K562 (cell line): Measurements from ENCODE around the gene NEMP1. TPM values are rescaled to one million over a fixed set of nuclear protein-coding genes. Genes with fewer than 3 reads are reported as not detected.

ENCODE experiments used
- ATAC-seq: fragments of 200-7000 bp; cut with Tn5 transposase; 3 replicates; pipeline ENCODE4 v1.9.1; 2020; ENCODE audit warnings: moderate library complexity
- BruUV-seq: library from RNA; stranded (reverse); fragments of 400-500 nt; replicated peaks from 2 replicates; lab custom pipeline; 2021; lab: Mats Ljungman, UMichigan
- CTCF ChIA-PET: fragments of 300-600 bp; formaldehyde crosslinking; extraction: SDS; loops from one replicate; lab custom pipeline; 2021; ENCODE audit warnings: low intra/inter-chr PET ratio; lab: Yijun Ruan, JAX
- POLR2A ChIA-PET: fragments of 300-600, 350-650 bp; sonication (Branson Sonifier 250); formaldehyde crosslinking; extraction: SDS; loops from one replicate; lab custom pipeline; 2021; ENCODE audit warnings: antibody characterized with exemption, inconsistent platforms; lab: Yijun Ruan, JAX
- DNase-seq, 4 experiments: peaks; one replicate each; pipeline versions ENCODE4 v3.0.0 to v3.0.0-alpha.2; 2011 to 2018; ENCODE audit warnings: low spot score in 3 of 4, mixed read lengths in 3 of 4; ENCODE audit errors: extremely low read depth in 1 of 4
- FAIRE-seq: peaks from 2 replicates; lab custom pipeline; 2011; peaks lifted over from hg19 to GRCh38; lab: Jason Lieb, UNC
- H2AFZ ChIP-seq: 2 replicates; pipeline ENCODE4 v1.6.0; 2011; ENCODE audit warnings: low read depth, low read length, control low read depth, inconsistent platforms
- H3K27ac ChIP-seq: fragments of 200-600 bp; 3 replicates; pipeline ENCODE4 v1.8.0; 2011; ENCODE audit warnings: low read depth, mild to moderate bottlenecking, control low read depth, inconsistent platforms, low read length, moderate library complexity, mixed read lengths; ENCODE audit errors: extremely low read depth
- H3K27me3 ChIP-seq, 2 experiments: fragments of 300-600 bp in 1 of 2; 2 replicates in 1 of 2; 3 replicates in 1 of 2; pipeline versions ENCODE4 v1.6.0 to v1.8.0; 2011; ENCODE audit warnings: inconsistent platforms in 2 of 2, low read length in 2 of 2, mild to moderate bottlenecking in 1 of 2, mixed read lengths in 1 of 2, moderate library complexity in 1 of 2; ENCODE audit not compliant: control insufficient read depth in 2 of 2, insufficient read depth in 2 of 2
- H3K36me3 ChIP-seq: fragments of 300-600 bp; 3 replicates; pipeline ENCODE4 v1.8.0; 2011; ENCODE audit warnings: mild to moderate bottlenecking, low read length, inconsistent platforms; ENCODE audit not compliant: control insufficient read depth, insufficient read depth
- H3K4me1 ChIP-seq, 2 experiments: fragments of 200-600 bp in 1 of 2; replicated peaks in 1 of 2; 2 replicates in 1 of 2; 3 replicates in 1 of 2; pipeline versions ENCODE4 v1.5.1 to v1.8.0; 2011; ENCODE audit warnings: inconsistent platforms in 2 of 2, low read length in 2 of 2, mild to moderate bottlenecking in 1 of 2, mixed read lengths in 1 of 2, moderate library complexity in 1 of 2; ENCODE audit not compliant: control insufficient read depth in 2 of 2, insufficient read depth in 2 of 2
- H3K4me2 ChIP-seq: 2 replicates; pipeline ENCODE4 v1.6.1; 2011; ENCODE audit warnings: low read length, control low read depth, inconsistent platforms, mixed read lengths; ENCODE audit not compliant: insufficient read depth
- H3K4me3 ChIP-seq: fragments of 200-600 bp; sonication (generic), shearing (Covaris generic); 2 replicates; pipeline ENCODE4 v1.5.1; 2016; ENCODE audit warnings: control low read depth, inconsistent platforms
- H3K79me2 ChIP-seq: fragments of 200-600 bp; 3 replicates; pipeline ENCODE4 v1.8.0; 2011; ENCODE audit warnings: low read length, inconsistent platforms; ENCODE audit not compliant: control insufficient read depth, insufficient read depth
- H3K9ac ChIP-seq, 2 experiments: 2 replicates each; pipeline versions ENCODE4 v1.6.0 to v1.6.1; 2011; ENCODE audit warnings: low read depth in 2 of 2, low read length in 2 of 2, control low read depth in 1 of 2, inconsistent platforms in 1 of 2, mild to moderate bottlenecking in 1 of 2, mixed read lengths in 1 of 2; ENCODE audit not compliant: insufficient read depth in 1 of 2
- H3K9me1 ChIP-seq: one replicate; pipeline ENCODE4 v1.6.0; 2011; ENCODE audit warnings: inconsistent platforms, mild to moderate bottlenecking, low read length, moderate library complexity; ENCODE audit not compliant: control insufficient read depth, insufficient read depth
- H3K9me3 ChIP-seq: replicated peaks from 2 replicates; pipeline ENCODE4 v1.5.1; 2011; ENCODE audit warnings: low read depth, low read length, inconsistent platforms; ENCODE audit not compliant: control insufficient read depth, insufficient read depth
- H4K20me1 ChIP-seq: replicated peaks from 2 replicates; pipeline ENCODE4 v1.6.1; 2011; ENCODE audit warnings: low read length, inconsistent platforms, mixed read lengths; ENCODE audit not compliant: control insufficient read depth, insufficient read depth
- ARID1B ChIP-seq: fragments of 450-650 bp; IDR thresholded peaks from 2 replicates; pipeline ENCODE4 v1.6.1; 2016; ENCODE audit warnings: antibody characterized with exemption, mild to moderate bottlenecking, inconsistent platforms
- ELK1 ChIP-seq: sonication (generic); formaldehyde crosslinking; IDR thresholded peaks from 2 replicates; pipeline ENCODE4 v1.8.1; 2022; ENCODE audit warnings: missing genetic modification reagents
- HMGXB4 ChIP-seq: sonication (generic); formaldehyde crosslinking; IDR thresholded peaks from 2 replicates; pipeline ENCODE4 v1.8.1; 2023; ENCODE audit warnings: mild to moderate bottlenecking, missing genetic modification reagents
- MED1 ChIP-seq: sonication (generic); formaldehyde crosslinking; IDR thresholded peaks from 2 replicates; pipeline ENCODE4 v1.8.1; 2023; ENCODE audit warnings: missing genetic modification reagents, borderline replicate concordance
- PML ChIP-seq: IDR thresholded peaks from 2 replicates; pipeline ENCODE4 v1.6.1; 2012; ENCODE audit warnings: low read length, inconsistent platforms
- PRPF4 ChIP-seq: fragments of 200-400 bp; formaldehyde crosslinking; IDR thresholded peaks from one replicate; pipeline ENCODE4 v1.6.1; 2017; ENCODE audit warnings: low read length, low read depth, mild to moderate bottlenecking; ENCODE audit not compliant: insufficient read depth, poor library complexity, severe bottlenecking
- SAFB2 ChIP-seq: fragments of 200-400 bp; formaldehyde crosslinking; IDR thresholded peaks from 2 replicates; pipeline ENCODE4 v1.6.1; 2018; ENCODE audit warnings: borderline replicate concordance, low read length, low read depth, moderate library complexity; ENCODE audit not compliant: severe bottlenecking
- SMARCA4 ChIP-seq: fragments of 450-650 bp; IDR thresholded peaks from 2 replicates; pipeline ENCODE4 v1.6.1; 2016
- SRF ChIP-seq, 2 experiments: fragments of 250-450, 450-650 bp in 1 of 2; sonication (Bioruptor Pico) in 1 of 2; sonication (generic) in 1 of 2; formaldehyde crosslinking; IDR thresholded peaks; 2 replicates each; pipeline versions ENCODE4 v1.5.0 to v1.5.1; 2020 to 2022; ENCODE audit warnings: mild to moderate bottlenecking in 1 of 2, missing genetic modification reagents in 1 of 2
- TRIM25 ChIP-seq: fragments of 450-650 bp; IDR thresholded peaks from 2 replicates; pipeline ENCODE4 v1.7.0; 2016; ENCODE audit warnings: borderline replicate concordance
- XRCC3 ChIP-seq: fragments of 450-650 bp; IDR thresholded peaks from 2 replicates; pipeline ENCODE4 v1.6.1; 2017; ENCODE audit warnings: mild to moderate bottlenecking, moderate library complexity
- ZBTB34 ChIP-seq: fragments of 250-450 bp; sonication (Bioruptor Pico); IDR thresholded peaks from 2 replicates; pipeline ENCODE4 v1.8.0; 2021; ENCODE audit warnings: mild to moderate bottlenecking, moderate library complexity
- ZBTB7A ChIP-seq: IDR thresholded peaks from 2 replicates; pipeline ENCODE4 v1.6.1; 2011; ENCODE audit warnings: low read depth, mild to moderate bottlenecking, low read length, moderate library complexity, borderline replicate concordance; ENCODE audit not compliant: control insufficient read depth
- ZNF436 ChIP-seq: fragments of 250-450, 450-650 bp; sonication (Bioruptor Pico); formaldehyde crosslinking; IDR thresholded peaks from 2 replicates; pipeline ENCODE4 v1.7.0; 2020; ENCODE audit warnings: mild to moderate bottlenecking
- WGBS: fragments of 100-300 bp; shearing (Covaris generic); methylation state at CpG from one replicate; pipeline ENCODE4 v1.1.6; 2016; ENCODE audit warnings: low coverage, mixed read lengths; ENCODE audit not compliant: insufficient coverage; ENCODE audit errors: missing lambda C conversion rate; 5-methylcytosine and 5-hydroxymethylcytosine counted together
- in situ Hi-C: fragments of 300-500 bp; cut with MboI; formaldehyde crosslinking; loops from 4 replicates; pipeline ENCODE4 v1.15.0; 2018; ENCODE audit warnings: inconsistent platforms, mixed read lengths
- intact Hi-C: fragments of 100-400 bp; cut with micrococcal nuclease; formaldehyde crosslinking; loops from 2 replicates; pipeline ENCODE4 v1.14.2; 2022
- polyA plus RNA-seq, 8 experiments: library from polyadenylated mRNA; depleted of rRNA in 4 of 8; stranded (reverse) in 5 of 8; unstranded in 3 of 8; fragments of >200 nt; fragmentation: Nextera tagmentation in 2 of 8; fragmentation: Illumina TruSeq in 1 of 8; extraction: Ambion mirVana in 2 of 8; extraction: Trizol in 1 of 8; gene quantifications; 2 replicates each; pipeline versions ENCODE4 v1.2.1 to v1.2.3, GENCODE V29; 2011 to 2014; ENCODE audit warnings: inconsistent platforms in 1 of 8, missing spikeins in 1 of 8
- total RNA-seq, 7 experiments: library from RNA; depleted of rRNA in 6 of 7; stranded (reverse); fragments of >200 nt in 6 of 7; fragmentation: Illumina TruSeq in 2 of 7; extraction: Trizol in 2 of 7; gene quantifications; 2 replicates each; pipeline versions ENCODE4 v1.2.1 to v1.2.3, GENCODE V29; 2011 to 2021; ENCODE audit warnings: low replicate concordance in 1 of 7

The NEMP1 gene
- total and polyA plus RNA-seq, 9 of the 15 experiments (the other 6 are each of a cell fraction or from before 2014, with no cell fraction given) = 9.5 to 82.2 (median 41.2) TPM

- CTCF ChIA-PET = no interaction called here
- no peak overlapping the region for H3K4me2 ChIP-seq
- no TSS peak for BruUV-seq
- no peak for DNase-seq
- H3K4me1 ChIP-seq = peaks cover 13 to 18% of the 10 kb centered on the region in 2 experiments
- H3K9me3 ChIP-seq = no peaks in the 10 kb centered on the region
- no peaks in the 10 kb centered on the region for H3K27me3 ChIP-seq
- ATAC-seq = no peak
- 24% methylated on average over 7 of the region's 7 CpGs for WGBS
- intact Hi-C loops = loop anchor here (1.0 kb wide), 1 partner anchor 81 kb away; no protein-coding TSS in a partner anchor
- H3K9ac ChIP-seq = no peak overlapping the region; a peak in 1 of 4 replicates
- no peaks in the 10 kb centered on the region for H3K9me1 ChIP-seq
- no peak overlapping the region for H3K4me3 ChIP-seq
- FAIRE-seq = no peak
- TF ChIP-seq SRF (CRISPR knock-in tag; IDR thresholded peaks at IDR 0.05) = no peak
- no peak for TF ChIP-seq ZBTB34 (CRISPR knock-in tag)
- no peak for TF ChIP-seq PML
- no peak for TF ChIP-seq HMGXB4
- no peak for TF ChIP-seq MED1 (CRISPR knock-in tag)
- no peak for TF ChIP-seq ZNF436 (CRISPR knock-in tag)
- no peak for TF ChIP-seq SMARCA4
- TF ChIP-seq ZBTB7A = no peak
- no peak for TF ChIP-seq SAFB2
- no peak for TF ChIP-seq PRPF4
- TF ChIP-seq ELK1 (CRISPR knock-in tag) = no peak
- no peak for TF ChIP-seq XRCC3
- no peak for TF ChIP-seq TRIM25
- no peak for TF ChIP-seq ARID1B
- TF ChIP-seq, all 486 proteins: peak for 0
- in situ Hi-C loops = no loop called here
- H3K36me3 ChIP-seq = no peaks in the 10 kb centered on the region
- POLR2A ChIA-PET = interaction anchor here (0.6 to 1.5 kb wide), 6 partner anchors 10 to 151 kb away, joined by 3 to 10 read pairs (median 4); no protein-coding TSS in a partner anchor
- no peaks in the 10 kb centered on the region for H4K20me1 ChIP-seq
- no peaks in the 10 kb centered on the region for H3K79me2 ChIP-seq
- H2AFZ ChIP-seq = no peak overlapping the region
- no peak overlapping the region for H3K27ac ChIP-seq
Observed at GRCh38 chr12:57031789-57032188, 46.8 kb downstream of the NEMP1 start.
